PC-3 (cell line): ENCODE data around the gene MAPK1.

Experiments used
- EZH2 ChIP-seq: fragments of 300-600 bp; sonication (generic); IDR thresholded peaks from one replicate; pipeline ENCODE4 v1.6.1; 2017; ENCODE audit warnings: antibody characterized with exemption, mild to moderate bottlenecking, low read length; ENCODE audit not compliant: unreplicated experiment
- TF ChIP-seq, protein P1 (sequence below): fragments of 300-600 bp; sonication (generic); conservative IDR thresholded peaks from 2 replicates; pipeline ENCODE4 v1.5.1; 2017; ENCODE audit warnings: antibody characterized with exemption, low read depth, mild to moderate bottlenecking, low read length

DNA sequence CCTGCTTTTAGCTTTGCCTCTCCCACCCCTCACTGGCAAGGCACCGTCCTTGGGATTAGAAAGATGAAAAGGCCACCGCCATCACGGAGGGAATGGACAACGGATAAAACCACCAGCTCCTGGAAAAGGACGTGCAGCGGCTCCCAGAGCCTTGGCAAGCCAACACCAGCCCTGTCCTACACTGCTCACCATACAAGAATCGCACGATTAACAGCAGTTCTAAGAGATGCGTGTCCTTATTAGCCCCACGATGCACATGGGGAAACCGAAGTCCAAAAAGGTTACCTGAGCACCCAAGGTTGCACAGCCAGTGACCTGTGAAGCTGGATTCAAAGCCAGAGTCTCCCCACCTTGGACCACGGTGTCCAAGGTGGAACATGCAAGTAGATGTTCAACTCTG lies 139.2 kb downstream of the MAPK1 start:
- TF ChIP-seq, protein P1, sequence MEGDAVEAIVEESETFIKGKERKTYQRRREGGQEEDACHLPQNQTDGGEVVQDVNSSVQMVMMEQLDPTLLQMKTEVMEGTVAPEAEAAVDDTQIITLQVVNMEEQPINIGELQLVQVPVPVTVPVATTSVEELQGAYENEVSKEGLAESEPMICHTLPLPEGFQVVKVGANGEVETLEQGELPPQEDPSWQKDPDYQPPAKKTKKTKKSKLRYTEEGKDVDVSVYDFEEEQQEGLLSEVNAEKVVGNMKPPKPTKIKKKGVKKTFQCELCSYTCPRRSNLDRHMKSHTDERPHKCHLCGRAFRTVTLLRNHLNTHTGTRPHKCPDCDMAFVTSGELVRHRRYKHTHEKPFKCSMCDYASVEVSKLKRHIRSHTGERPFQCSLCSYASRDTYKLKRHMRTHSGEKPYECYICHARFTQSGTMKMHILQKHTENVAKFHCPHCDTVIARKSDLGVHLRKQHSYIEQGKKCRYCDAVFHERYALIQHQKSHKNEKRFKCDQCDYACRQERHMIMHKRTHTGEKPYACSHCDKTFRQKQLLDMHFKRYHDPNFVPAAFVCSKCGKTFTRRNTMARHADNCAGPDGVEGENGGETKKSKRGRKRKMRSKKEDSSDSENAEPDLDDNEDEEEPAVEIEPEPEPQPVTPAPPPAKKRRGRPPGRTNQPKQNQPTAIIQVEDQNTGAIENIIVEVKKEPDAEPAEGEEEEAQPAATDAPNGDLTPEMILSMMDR: no peak
- no peak for TF ChIP-seq EZH2
